Adrenal gland (tissue), 12 donors: ENCODE data around the gene DPP10. TPM values are rescaled to one million over a fixed set of nuclear protein-coding genes. Genes with fewer than 3 reads are reported as not detected.

ENCODE experiments used
- DNase-seq, 7 donors: peaks; one replicate each; pipeline ENCODE4 v3.0.0-alpha.2; 2019 to 2020
- H3K27ac ChIP-seq, 5 donors: fragments of 200-600 bp; sonication (generic) in 4 of 5; 1 replicate in 3 of 5; 2 replicates in 2 of 5; pipeline versions ENCODE4 v1.5.1 to v1.8.0; 2016 to 2020; ENCODE audit warnings: mild to moderate bottlenecking in 1 of 5
- H3K27me3 ChIP-seq: fragments of 200-600 bp; 2 replicates; pipeline ENCODE4 v1.8.0; 2021
- H3K36me3 ChIP-seq, 2 donors: fragments of 200-600 bp; replicated peaks in 1 of 2; 1 replicate in 1 of 2; 2 replicates in 1 of 2; pipeline versions ENCODE4 v1.5.1 to v1.8.0; 2018 to 2022
- H3K4me1 ChIP-seq, 2 donors: fragments of 200-600 bp; replicated peaks in 1 of 2; 1 replicate in 1 of 2; 2 replicates in 1 of 2; pipeline versions ENCODE4 v1.5.1 to v1.8.0; 2018 to 2021
- H3K4me3 ChIP-seq, 4 donors: fragments of 200-600 bp; sonication (generic) in 3 of 4; one replicate each; pipeline ENCODE4 v1.5.1; 2016 to 2018
- H3K9me3 ChIP-seq, 3 donors: fragments of 200-600 bp; sonication (generic) in 1 of 3; replicated peaks in 1 of 3; 1 replicate in 2 of 3; 2 replicates in 1 of 3; pipeline versions ENCODE4 v1.5.1 to v1.8.0; 2016 to 2021
- CTCF ChIP-seq, 6 experiments: fragments of 450-650 bp in 4 of 6; fragments of 200-600 bp in 2 of 6; sonication (generic) in 1 of 6; IDR thresholded peaks; 1 replicate in 5 of 6; 2 replicates in 1 of 6; pipeline versions ENCODE4 v1.5.1 to v1.8.0; 2016 to 2021; ENCODE audit warnings: antibody characterized with exemption in 6 of 6, mild to moderate bottlenecking in 2 of 6, moderate library complexity in 1 of 6
- POLR2A ChIP-seq, 2 donors: fragments of 450-650 bp; IDR thresholded peaks; one replicate each; pipeline ENCODE4 v1.6.1; 2017; ENCODE audit warnings: antibody characterized with exemption in 2 of 2, mild to moderate bottlenecking in 2 of 2, moderate library complexity in 1 of 2
- WGBS, 4 donors: extraction: QIAGEN DNeasy Blood & Tissue Kit in 2 of 4; methylation state at CpG; one replicate each; pipeline versions ENCODE4 v1.1.5 to v1.1.7; 2013 to 2017; 5-methylcytosine and 5-hydroxymethylcytosine counted together
- intact Hi-C, 2 donors: fragments of 100-400 bp; cut with DNase I; formaldehyde crosslinking; loops; one replicate each; pipeline versions ENCODE4 v1.14.1 to v1.15.0; 2022 to 2023
- polyA plus RNA-seq, 3 donors: library from polyadenylated mRNA; stranded (reverse); fragments of 200-250 nt in 2 of 3; fragments of 350-450 nt in 1 of 3; fragmentation: Illumina TruSeq in 1 of 3; extraction: RNeasy Lipid Tissue Mini Kit (QIAGEN cat#74804) in 1 of 3; gene quantifications; one replicate each; pipeline ENCODE4 v1.2.3, GENCODE V29; 2013 to 2014
- total RNA-seq, 9 donors: library from RNA; depleted of rRNA in 4 of 9; stranded (reverse); fragments of >200 nt in 4 of 9; fragments of 120-200 nt in 1 of 9; fragmentation: NEBNext Ultra II Directional in 1 of 9; extraction: Animal tissue kit (Norgen Biotek cat#: 25700) in 1 of 9; gene quantifications; one replicate each; pipeline versions ENCODE4 v1.1.0 to v1.2.4, GENCODE V29; 2013 to 2023
- donor health status: healthy with polysubstance abuse.
- donor health status: Bipolar disorder and iron deficiency.
- donor health status: DM: yes; HTN: yes; CAD: no.
- donor health status: DM: no; HTN: no; CAD: no.
- donor health status: DM: no; HTN: no; CAD: no.
- donor health status: DM: yes; HTN: yes; CAD: no.

DPP10 gene
- total and polyA plus RNA-seq, 12 donors, result 5.2 to 257 (median 32.0) TPM

DNA sequence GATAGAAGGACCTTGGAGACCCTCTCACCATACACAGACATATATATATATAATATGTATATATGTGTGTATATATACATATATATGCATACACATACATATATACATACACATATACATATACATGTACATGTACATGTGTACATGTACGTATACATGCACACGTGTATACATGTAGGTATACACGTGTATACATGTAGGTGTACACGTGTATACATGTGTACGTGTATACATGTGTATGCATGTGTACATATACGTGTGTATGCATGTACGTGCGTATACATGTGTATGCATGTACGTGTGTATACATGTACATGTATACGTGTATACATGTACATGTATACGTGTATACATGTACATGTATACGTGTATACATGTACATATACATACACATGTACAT is 54.5 kb downstream of the DPP10 start:
- H3K27me3 ChIP-seq, result no peaks in the 10 kb centered on the region
- TF ChIP-seq POLR2A (IDR thresholded peaks at IDR 0.05) (no peak), CTCF (IDR thresholded peaks at IDR 0.05) (no peak)
- no peaks in the 10 kb centered on the region for H3K4me1 ChIP-seq
- no peaks in the 10 kb centered on the region for H3K9me3 ChIP-seq
- H3K36me3 ChIP-seq, result no peaks in the 10 kb centered on the region
- no peak overlapping the region for H3K27ac ChIP-seq
- H3K4me3 ChIP-seq, result no peak overlapping the region
- no peak for DNase-seq
- intact Hi-C loops, result no loop called here
- 80 to 89% (median 83%) methylated on average over 12 of the region's 12 CpGs for WGBS, 4 donors

GRCh38 chr2:114499101-114499500 is 56.7 kb downstream of the DPP10 start:
- no peak overlapping the region for H3K4me3 ChIP-seq
- 80 to 89% (median 86%) methylated on average over 4 of the region's 4 CpGs for WGBS, 4 donors
- TF ChIP-seq POLR2A (IDR thresholded peaks at IDR 0.05) (no peak), CTCF (IDR thresholded peaks at IDR 0.05) (no peak)
- DNase-seq, result no peak
- no peaks in the 10 kb centered on the region for H3K36me3 ChIP-seq
- H3K9me3 ChIP-seq, result no peaks in the 10 kb centered on the region
- no peaks in the 10 kb centered on the region for H3K27me3 ChIP-seq
- intact Hi-C loops, result no loop called here
- H3K27ac ChIP-seq, result no peak overlapping the region
- H3K4me1 ChIP-seq, result no peaks in the 10 kb centered on the region

- TF ChIP-seq CTCF (IDR thresholded peaks at IDR 0.05) (no peak), POLR2A (IDR thresholded peaks at IDR 0.05) (no peak)
- intact Hi-C loops, result no loop called here
- H3K27me3 ChIP-seq, result no peaks in the 10 kb centered on the region
- H3K9me3 ChIP-seq, result no peaks in the 10 kb centered on the region
- H3K27ac ChIP-seq, result no peak overlapping the region
- no peak overlapping the region for H3K4me3 ChIP-seq
- no peaks in the 10 kb centered on the region for H3K4me1 ChIP-seq
- DNase-seq, result no peak
- H3K36me3 ChIP-seq, result no peaks in the 10 kb centered on the region
Measured at GRCh38 chr2:114507744-114508143, 65.3 kb downstream of the DPP10 start.

- DNase-seq, result no peak
- intact Hi-C loops, result no loop called here
- no peaks in the 10 kb centered on the region for H3K27me3 ChIP-seq
- H3K9me3 ChIP-seq, result no peaks in the 10 kb centered on the region
- H3K36me3 ChIP-seq, result no peaks in the 10 kb centered on the region
- no peak overlapping the region for H3K4me3 ChIP-seq
- no peak overlapping the region for H3K27ac ChIP-seq
- no peaks in the 10 kb centered on the region for H3K4me1 ChIP-seq
- WGBS, 4 donors, result 85 to 94% (median 88%) methylated on average over 3 of the region's 3 CpGs
- TF ChIP-seq CTCF (IDR thresholded peaks at IDR 0.05) (no peak), POLR2A (IDR thresholded peaks at IDR 0.05) (no peak)
Measured at GRCh38 chr2:114515882-114516281, 73.4 kb downstream of the DPP10 start.
